HG02763 (cell line): ENCODE measurements around the gene CAMK2G.

Experiments used
- ATAC-seq: cut with Tn5 transposase; IDR thresholded peaks from one replicate; pipeline ENCODE4 v1.9.1; 2021; ENCODE audit warnings: mild to moderate bottlenecking, moderate library complexity; ENCODE audit not compliant: unreplicated experiment

The CAMK2G gene

DNA sequence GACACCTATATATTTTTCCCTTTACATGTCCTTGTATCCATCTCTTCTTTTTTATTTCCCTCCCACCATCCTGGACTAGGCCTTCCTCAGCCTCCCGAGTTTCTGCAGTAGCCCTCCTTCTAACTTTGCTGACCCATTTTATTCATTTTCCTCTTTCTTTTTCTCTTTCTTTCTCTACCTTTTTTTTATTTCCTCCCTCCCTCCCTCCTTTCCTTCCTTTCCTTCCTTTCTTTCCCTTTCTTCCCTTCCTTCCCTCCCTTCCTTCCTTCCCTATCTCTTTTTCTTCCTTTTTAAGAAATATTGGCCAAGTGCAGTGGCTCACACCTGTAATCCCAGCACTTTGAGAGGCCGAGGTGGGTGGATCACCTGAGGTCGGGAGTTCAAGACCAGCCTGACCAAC, 9.7 kb upstream of the CAMK2G start:
- ATAC-seq: no peak

DNA sequence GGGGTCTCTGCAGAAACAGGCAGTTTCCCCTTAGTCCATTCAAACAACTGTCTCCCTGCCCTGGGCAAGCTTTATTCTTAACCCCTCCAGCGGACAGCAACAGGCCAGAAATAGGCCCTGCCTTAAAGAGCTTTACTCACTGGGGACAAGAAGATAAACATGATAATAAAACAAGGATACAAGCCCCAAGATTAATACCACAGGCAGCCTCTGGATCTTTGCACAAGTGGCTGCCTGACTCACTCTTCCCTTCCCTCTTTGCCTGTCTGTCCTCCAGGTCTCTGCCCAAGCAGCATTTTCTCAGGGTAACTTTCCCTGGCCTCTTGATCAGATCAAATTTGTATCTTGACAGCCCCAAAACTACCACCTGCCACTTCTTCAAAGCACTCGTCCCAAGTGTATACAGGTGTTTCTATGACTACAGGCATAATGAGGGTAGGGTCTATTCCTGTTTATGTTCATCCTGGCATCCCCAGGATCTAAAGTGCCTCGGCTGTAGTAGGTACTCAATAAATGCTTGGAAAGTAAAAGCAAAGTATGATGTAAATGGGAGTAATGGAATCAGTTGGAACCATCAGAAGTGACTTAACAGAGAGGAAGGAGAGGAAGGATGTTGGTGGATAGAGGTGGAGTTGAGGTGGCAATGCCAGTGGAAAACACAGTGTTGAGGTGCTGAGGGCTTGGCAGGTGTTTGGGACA, 7.0 kb upstream of the CAMK2G start:
- ATAC-seq: no peak

DNA sequence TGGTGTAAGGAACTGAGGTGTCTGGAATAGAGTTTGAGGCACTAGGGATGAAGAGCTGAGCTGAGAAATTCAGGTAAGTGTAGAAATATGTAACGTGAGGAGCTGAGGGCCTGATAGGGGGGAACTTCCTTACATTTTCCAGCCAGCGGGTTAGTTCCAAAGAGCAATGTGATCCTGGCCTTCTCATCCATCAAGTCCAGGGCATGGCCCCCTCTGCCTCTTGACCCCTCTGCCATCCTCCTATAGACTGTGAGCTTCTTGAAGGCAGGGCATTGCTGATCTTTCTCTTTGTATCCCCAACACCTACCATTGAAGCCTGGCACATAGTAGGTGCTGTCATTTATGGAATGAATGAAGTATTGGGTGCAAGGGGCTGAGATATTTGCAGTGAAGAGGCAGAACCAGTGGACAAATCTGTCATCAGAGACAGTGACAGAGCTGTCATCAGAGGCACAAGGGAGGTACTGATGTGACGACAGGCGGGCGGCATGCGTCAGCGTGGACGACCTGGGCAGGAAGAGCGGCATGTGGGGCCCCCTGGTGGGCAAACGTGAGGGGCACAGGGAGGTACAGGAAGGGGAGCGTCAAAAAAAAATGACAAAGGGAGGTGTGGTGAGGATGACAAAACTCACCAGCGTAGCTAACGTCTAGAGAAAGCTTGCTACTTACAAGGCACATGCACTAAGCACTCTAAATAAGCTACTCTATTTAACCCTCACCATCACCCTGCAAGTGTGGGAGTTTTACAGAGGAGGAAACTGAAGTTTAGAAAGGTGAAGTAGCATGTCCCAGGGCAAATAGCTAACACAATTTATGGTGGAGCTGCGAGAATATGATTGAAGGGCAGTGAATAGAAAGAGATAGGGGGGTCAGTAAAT, 5.2 kb upstream of the CAMK2G start:
- ATAC-seq: peak; percentile 70

DNA sequence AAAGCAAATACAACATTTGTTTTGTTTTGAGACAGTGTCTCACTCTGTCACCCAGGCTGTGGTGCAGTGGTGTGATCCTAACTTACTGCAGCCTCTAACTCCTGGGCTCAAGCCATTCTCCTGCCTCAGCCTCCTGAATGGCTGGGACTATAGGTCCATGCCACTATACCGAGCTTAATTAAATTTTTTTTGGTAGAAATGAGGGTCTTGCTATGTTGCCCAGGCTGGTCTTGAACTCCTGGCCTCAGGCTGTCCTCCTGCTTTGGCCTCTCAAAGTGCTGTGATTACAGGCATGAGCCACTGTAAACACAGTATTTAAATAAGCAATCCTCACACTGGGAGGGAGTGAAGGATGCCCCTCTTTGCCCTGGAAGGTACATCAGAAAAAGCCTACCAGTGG, 4.0 kb upstream of the CAMK2G start:
- ATAC-seq: no peak

DNA sequence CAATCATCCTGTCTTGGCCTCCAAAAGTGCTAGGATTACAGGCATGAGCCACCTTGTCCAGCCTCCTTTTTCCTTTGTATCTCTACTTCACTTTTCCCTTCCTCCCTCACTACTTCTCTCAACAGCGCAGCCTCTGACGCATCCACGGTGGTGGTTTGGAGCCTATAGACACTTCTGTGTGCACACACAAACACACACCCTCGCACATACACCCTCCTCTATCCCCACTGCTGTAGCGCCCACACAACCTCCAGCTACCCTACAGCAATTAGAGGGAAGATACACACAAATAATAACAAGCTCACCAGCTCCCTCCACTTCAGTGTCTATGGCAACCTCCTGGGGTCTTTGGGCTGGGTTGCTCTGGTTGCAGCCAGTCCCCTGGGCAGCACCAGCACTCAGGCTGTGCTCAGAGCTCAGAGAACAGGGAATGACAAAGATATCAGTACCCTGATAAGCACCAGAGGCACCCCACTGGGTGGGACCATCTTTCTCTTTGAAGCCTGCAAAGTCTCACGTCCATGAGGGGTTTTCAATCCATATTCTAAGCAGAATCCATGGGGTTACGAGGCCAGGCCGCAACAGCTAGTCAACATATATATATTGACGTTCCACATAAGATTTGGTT, 3.3 kb upstream of the CAMK2G start:
- ATAC-seq: no peak

DNA sequence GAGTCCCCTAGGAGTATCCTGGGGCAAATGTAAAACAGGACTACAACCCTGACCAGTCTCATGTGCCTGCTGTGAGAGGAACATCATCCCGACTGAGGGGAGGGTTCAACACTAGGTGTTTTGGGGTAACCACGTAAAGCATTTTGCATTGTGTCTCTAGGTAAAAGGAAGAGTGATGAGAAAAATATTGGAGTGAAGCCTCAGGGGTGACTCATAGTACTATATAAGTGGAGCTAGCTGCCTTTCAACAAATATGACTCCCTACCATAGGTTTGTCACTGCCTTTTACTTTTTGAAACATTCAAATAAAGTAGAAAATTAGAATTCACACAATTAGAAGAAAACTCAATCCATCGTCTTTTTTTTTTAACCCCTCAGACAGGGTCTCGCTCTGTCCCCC, 2.6 kb upstream of the CAMK2G start:
- ATAC-seq: no peak

DNA sequence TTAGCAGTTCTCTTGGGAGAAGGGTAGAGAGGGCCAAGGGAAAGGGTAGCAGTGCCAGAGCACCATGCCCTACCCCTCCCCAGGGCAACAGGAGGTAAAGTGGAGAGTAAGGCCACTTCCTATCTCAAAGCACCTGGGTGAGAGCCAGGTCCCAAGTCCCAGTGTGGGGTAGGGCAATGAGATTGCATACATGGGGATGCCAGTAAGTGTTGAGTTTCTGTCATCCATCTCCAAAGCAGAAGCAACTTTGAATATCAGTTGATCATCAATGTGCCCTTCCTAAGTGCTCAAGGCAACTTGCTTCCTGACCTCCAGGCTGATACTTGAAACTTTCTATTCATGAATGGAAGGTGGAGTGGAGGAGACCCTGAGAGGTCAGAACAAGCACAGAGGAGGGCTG, 2.2 kb upstream of the CAMK2G start:
- no peak for ATAC-seq

DNA sequence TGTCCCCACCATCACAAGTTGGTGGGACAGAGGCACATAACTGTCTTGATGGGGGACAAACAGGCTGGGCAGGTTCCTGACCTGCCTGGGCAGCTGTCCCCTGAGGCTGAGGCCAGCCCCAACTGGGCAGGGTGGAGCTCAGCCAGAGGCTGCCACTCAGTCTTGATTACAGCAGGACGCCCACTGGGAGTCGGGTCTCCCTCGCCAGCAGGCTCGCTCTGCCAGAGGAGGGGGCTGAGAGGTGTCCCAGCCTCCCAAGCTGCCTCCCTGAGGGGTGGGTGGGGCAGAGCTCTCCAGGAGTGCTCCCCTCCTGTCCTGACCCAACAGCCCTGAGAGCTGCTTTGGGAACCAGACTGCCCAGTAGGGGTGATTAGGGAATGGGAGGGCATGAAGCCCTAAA, 1.8 kb upstream of the CAMK2G start:
- ATAC-seq: no peak

DNA sequence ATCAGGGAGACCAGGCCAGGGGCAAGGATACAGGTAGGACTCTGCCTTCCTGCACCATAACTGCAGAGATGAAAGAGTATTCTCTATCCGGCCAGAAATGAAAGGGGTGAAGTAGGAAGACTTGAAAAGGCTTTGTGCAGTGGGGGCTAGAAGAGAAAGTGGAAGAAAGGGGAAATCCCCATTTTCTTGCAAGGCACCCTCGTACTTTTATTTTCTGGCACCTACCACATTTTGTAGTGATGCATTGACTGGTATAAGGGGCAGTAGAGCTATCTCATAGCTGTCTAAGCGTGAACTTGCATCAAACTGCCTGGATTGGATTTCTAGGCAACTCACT, 752 bp upstream of the CAMK2G start:
- peak; percentile 3 for ATAC-seq

DNA sequence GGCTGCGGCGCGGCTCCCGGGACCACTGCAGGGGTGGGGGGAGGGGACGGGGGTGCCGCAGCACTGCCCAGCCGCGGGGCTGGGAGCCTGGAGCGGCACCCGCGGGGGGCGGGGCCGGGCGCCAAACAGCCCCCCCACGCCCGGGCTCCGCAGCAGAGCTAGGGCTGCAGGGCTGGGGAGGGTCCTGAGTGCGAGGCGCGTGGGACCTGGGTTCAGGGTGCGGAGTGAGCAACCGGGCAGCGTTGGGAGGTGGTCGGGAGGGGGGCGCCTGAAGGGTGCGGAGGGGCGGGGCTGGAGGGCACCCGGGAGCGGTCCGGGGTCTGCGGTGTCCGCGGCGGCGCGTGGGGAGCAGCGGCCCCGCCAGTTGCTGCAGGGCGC, 528 bp downstream of the CAMK2G start:
- no peak for ATAC-seq

DNA sequence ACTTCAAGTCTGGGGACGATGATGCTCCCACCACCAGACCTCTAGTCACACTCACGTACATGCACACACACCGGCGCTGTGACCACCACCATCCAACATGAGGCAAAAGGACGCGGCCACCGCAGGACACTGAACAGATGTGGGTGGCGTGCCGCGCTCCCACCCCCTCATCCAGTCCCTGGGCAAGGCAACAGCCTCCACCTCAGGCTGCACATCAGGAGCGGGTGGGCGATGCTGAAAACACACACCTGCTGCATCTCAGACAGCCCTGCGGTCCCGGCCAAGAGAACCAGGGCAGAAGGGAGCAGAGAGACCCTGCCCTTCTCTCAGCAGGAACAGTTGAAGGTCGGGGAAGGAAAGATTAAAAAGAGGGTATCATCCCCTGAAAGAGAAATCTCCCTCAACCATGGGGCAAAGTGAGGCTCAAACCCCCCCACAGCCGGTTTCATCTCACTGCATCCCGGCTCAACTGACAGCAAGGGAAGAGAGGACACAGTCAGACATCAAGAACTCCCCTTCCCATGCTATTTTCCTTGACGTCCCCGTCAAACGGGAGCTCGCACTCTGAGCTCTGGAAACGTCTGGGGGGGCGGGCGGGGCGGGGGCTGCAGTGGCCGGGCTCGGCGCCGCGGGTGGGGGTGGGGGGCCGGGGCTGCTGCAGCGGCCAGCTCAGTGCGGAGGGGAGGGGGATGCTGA, 1.1 kb downstream of the CAMK2G start:
- no peak for ATAC-seq

DNA sequence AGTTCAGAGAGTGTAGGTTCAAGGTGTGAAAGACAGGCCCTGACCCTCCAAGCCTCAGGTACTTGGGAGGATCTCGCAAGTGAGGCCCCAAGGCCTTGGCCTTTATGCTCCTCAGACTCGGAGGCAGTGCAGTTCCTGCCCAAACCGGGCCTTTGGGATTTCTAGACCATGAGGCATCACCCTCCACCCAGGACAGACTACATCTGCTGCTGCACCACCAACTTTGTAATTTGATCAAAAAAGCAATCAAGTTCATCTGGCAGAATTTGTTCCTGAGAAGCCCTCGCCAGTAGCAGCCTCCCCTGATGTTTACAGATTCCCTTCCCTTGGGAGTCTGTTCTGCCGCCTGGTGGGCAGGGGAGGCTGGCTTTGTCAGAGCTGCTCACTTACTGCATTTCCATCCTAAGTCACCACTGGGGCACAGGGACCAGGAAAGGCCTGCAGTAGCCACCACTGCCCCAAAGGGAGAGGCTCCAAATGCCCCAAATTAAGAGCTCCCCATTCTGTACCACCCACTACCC, 2.1 kb downstream of the CAMK2G start:
- no peak for ATAC-seq

DNA sequence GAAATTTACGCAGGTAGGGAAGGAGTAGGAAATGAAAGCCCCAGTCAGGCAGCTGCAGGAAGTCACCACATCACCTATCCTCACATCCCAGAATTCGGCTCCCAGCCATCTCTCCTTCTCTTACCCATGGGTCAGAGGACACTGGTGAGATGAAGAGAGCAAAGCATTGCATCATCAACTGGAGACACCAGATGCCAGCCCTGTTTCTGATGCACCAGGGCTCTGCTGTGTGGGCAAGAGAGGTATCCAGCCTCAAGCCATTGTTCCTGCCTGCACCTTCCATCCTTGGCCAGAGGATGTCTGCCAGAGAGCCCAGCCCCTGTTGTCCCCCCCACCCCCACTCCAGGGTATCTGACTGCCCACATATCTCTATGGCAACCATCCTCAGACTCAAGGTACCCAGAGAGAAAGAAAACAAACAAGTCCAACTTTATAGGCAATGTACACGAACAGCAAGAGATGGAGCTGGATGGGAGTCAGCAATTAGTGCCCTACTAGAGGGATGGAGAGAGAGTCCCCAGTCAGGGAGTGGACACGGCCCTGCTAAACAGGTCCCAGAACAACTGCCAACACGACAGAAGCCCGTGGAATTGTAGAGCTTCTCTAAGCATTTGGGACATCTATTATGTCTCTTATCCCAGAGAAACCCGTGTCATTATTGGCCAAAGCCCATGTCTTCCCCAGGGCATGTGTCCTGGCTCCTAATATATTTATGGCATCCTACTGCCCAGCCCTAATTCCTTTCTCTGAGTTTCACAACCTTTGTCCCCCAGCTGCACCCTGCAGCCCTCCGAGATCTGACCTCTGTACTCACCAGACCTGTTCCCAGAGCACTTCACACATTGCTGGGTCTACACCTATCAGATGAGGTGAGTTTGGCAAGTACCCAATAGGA, 2.8 kb downstream of the CAMK2G start:
- no peak for ATAC-seq

DNA sequence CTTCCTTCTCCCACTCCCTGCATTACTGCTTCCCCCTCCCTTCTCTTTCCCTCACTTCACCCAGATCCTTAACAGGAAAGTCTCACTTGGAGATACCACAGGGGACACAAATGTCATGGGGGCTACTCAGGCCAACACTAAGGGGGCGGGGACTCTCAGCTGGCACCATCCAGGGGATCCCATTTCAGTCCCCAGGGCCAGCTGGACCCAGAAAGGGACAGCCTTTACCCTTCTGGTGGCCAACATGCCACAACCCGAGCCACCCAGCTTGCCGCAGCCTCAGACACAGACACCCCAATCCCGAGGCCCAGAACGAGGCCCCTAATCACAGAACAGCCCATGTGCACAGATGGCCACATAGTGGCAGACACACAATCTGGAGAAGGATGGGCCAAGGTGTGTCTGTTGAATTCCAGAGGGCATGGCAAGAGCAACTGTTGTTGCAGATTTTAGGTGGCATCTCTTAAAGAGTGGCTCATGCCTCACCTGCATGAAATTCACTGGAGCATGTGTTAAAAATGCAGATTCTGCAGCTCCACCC, 5.6 kb downstream of the CAMK2G start:
- no peak for ATAC-seq

DNA sequence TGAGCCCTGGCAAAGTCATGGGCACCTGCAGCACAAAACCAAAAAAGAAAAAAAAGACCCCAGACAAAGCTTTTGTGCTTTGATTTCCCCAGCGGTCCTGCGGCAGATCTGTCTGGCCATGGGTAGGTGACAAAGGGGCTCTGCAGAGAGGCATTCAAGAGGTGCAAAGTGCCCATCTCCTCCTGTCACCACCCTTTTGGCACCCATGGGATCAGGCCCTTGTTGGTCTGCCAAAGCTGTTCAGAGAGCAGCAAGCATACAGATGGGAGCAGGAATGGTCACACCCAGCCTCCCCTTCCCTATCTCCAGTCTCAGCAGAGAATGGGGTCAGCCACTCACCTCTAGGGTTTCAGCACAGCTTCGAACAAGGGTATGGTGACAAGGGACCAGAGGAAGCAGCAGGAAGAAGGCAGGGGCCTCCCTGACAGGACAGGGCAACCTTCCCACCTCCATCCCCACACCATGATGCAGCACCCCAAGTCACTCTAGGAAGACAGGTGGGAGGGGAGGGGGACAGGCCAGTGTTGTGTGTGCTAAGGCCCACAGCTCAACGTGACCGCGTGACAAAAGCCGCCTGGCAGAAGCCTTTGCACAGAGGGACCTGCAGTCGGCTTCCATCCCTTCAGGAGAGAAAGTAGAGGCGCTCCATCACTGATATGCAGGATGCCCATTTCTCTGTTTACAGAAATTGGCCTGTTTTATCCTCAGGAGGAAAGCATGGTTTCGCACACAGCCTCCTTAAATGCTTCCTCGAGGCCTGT, 6.3 kb downstream of the CAMK2G start:
- ATAC-seq: no peak

DNA sequence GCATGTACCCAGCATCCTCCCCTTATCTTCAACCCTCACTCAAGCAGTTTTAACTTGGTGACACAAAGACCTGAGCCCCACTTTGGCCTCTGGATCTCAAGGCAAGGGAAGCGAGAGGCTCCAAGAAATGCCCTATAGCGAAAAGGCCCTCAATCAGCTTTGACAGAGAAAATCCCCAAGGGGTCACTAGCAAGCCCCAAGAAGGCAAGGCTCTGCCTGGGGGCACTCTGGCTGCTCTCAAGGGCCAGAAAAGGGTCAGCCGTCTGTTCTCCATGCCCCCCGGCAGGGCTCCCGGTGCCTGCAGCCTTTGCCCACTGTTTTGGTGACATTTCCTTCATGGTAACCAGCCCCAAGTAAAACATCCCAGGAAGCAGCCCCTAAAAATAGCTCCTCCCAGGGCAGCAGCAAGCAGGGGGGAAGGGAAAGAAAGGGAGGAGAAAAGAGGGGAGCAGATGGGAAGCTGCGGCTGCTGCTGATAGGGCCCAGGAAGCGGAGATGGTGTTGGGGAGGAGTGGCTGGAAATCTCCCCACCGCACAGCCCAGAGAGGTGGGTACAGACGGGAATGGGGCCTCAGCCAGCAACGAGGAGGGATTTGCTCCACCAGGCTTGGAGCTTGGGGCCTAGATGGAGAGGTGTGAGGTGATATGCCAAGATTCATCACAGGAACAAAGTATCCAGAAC, 7.1 kb downstream of the CAMK2G start:
- ATAC-seq: no peak

DNA sequence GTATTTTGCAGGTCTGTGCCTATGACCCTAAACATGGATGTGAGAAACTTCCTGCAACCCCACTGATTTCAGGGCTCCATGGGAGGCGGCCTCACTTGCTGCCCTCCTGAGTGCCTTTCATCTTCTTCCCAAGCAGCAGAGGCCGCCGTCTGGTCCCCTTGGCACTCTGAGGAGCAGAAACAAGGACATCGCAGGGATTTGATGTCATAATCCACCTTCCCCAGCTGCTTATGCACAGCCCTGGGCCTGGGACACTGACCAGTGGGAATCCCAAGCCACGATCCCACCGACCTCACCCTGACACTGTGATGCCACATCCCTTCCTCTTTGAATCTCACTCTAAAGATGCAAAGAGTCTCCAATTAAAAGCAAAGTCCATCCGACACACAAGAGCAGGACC, 7.7 kb downstream of the CAMK2G start:
- no peak for ATAC-seq
